22Rv1 (cell line): ENCODE results near the gene MPRIP.

Experiments used
- H3K27ac ChIP-seq: fragments of 450-650 bp; 2 replicates; pipeline ENCODE4 v1.5.1; 2017
- ZFX ChIP-seq: fragments of 450-650 bp; IDR thresholded peaks from 2 replicates; pipeline ENCODE4 v1.6.1; 2017; ENCODE audit warnings: antibody characterized with exemption, borderline replicate concordance
- TF ChIP-seq, protein P1 (sequence below): fragments of 450-650 bp; IDR thresholded peaks from 2 replicates; pipeline ENCODE4 v1.5.1; 2017; ENCODE audit warnings: mild to moderate bottlenecking

The MPRIP gene

DNA sequence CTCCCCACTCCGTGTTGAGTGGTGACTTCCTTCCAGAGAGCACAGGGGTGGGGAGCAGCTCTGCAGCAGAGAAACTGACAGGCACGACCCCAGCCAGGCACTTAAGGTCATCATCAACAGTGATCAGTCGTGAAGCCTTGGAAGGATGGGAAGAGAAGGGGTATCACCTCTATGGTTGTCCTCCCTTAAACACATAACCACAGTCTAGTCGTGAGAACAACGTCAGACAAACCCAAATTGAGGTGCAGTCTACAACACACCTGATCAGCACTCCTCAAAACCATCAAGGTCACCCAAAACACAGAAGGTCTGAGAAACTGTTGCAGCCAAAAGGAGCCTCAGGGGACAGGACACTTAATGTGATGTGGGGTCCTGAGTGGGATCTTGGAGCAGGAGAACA, 68.3 kb downstream of the MPRIP start:
- no peak overlapping the region for H3K27ac ChIP-seq

DNA sequence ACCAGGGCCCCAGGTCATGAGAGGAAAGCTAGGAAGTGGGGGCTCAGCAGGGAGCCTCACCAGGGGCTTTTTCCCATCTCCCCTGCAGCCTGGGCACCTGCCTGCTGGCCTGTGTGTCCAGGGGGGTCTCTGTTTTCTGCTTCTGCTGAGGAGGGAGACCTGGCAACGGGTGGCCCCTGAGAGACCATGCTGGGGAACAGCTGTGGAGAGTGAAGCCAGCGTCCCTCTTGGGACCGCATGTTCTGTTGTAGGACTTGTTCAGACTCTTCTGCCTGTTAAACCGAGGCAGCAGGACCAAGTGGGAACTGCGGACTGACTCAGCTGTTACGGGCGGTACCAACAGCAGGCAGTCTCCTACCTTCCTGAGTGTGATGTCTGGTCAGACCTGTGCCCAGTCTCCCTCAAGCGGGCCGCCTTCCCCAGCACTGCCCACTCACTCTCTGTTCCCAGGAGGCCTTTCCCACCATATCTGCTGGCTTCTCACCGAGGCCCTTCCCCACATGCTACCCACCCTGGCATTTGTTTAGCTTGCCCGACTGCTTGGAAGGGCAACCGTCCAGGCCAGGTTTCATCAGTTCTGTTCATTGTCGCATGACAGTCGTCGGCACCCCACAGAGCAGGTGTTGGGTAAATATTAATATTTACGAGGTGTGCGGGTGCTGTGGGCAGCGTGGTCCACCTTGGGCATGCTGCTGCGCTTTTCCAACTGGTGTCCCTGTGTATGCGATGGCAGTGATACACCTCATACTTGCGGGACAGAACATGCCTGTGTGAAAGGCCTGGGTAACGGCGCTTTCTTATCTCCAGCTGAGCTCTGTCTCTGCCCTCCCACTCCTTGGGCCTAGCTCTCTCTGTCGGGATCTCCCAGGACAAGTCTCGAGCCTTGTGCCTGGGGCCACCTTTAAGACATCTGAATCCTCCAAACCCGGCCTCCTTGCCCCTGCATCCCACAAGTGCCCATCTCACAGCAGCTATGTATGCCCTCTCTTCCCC, 69.4 kb downstream of the MPRIP start:
- H3K27ac ChIP-seq = no peak overlapping the region
- TF ChIP-seq, protein P1, sequence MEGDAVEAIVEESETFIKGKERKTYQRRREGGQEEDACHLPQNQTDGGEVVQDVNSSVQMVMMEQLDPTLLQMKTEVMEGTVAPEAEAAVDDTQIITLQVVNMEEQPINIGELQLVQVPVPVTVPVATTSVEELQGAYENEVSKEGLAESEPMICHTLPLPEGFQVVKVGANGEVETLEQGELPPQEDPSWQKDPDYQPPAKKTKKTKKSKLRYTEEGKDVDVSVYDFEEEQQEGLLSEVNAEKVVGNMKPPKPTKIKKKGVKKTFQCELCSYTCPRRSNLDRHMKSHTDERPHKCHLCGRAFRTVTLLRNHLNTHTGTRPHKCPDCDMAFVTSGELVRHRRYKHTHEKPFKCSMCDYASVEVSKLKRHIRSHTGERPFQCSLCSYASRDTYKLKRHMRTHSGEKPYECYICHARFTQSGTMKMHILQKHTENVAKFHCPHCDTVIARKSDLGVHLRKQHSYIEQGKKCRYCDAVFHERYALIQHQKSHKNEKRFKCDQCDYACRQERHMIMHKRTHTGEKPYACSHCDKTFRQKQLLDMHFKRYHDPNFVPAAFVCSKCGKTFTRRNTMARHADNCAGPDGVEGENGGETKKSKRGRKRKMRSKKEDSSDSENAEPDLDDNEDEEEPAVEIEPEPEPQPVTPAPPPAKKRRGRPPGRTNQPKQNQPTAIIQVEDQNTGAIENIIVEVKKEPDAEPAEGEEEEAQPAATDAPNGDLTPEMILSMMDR = no peak
- TF ChIP-seq ZFX = no peak

More for the DNA sequence above, 68.3 kb downstream of the MPRIP start:
- no peak for TF ChIP-seq ZFX
- TF ChIP-seq, protein P1 = no peak

DNA sequence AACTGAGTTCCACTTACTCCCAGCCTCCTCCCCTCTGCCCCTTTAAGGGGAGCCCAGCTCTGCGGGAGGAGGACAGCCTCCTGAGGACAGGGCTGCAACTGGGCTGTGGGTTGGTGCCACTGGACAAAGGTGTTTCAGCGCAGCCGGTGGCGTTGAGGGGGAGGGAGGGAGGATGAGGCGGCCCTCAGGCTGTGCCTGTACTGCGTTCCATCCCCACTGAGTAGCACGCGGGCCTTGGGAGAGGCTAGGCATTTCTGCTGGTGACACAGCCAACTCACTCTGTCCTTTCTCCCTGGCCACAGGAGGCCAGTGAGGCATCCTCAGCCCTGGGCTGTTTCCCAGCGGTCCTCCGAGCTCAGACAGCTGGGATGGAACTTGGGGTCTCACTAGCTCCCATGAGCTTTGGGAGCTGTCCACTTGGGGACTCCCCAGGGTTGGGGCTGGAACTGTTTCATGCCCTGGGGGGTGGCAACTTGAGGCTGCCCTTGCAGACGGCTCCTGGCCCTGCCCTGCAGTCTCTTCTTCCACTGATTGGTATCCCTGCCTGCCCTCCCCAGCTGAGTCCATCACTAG, 70.5 kb downstream of the MPRIP start:
- H3K27ac ChIP-seq = no peak overlapping the region
- no peak for TF ChIP-seq ZFX
- TF ChIP-seq, protein P1 = no peak

DNA sequence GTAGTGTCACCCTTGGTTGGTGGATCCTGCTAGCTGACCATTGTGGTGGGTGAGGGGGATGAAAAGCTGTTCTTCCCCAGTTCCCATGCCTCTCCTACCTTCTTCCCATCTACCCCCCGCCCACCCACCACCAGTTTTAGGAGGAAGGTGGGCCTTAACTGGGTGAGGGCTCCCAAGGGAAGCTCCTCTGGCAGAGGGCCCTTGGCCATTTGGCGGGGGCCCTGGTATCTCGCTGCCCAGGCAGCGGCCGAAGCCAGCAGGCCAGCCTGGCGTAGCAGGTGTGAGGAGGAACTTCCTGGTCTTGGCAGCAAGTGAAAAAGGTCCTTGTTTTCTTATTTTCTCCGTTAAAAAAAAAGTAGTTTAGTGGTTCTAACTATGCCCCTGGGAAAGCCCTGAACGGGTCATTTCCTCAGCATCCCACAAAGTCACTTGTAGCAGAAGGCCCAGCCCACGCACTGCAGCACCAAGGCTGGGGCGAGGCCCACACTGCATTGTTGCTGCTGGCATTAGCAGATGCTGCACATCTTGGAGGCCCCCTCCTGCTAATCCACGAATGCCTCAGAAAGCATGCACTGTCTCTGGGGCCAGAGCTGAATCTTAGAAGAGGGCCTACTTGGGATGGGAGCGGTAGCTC, 72.5 kb downstream of the MPRIP start:
- TF ChIP-seq, protein P1 = no peak
- TF ChIP-seq ZFX = no peak
- no peak overlapping the region for H3K27ac ChIP-seq

DNA sequence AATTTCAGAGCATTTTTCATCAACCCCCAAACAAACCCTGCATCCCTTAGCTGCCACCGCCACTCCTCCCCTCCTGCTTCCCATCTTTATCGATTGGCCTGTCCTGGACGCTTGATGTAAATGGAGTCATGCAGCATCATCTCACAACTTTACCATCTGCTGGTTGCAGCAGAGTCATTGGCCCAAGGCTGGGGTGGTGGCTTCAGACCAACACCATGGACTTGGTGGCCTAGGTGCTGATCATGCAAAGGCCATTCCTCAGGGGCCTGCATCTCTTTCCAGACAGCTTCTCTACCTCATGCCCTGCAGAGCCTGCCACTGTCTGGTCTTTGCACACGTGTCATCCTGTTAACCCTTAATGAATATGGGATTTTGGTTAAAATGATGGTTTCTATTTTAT, 73.4 kb downstream of the MPRIP start:
- no peak overlapping the region for H3K27ac ChIP-seq

DNA sequence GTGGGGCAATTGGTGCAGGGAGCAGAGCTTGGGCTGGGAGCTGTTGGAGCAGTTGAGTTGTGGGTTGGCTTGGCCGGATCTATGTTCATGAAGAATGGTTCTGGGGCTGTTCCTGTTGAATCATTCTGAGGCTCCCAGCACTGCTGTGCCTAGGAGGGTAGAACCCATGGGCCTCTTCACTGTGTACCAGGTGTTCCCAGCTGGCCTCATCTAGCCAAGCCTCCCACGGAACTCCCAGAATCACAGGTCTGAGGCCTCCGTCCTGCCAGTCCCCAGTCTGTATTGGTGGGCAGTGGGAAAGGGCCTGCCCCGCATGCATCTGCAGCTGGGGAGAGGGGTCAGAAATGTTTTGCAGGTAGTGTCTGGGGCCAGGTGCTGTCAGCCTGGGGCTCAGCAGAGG, 74.1 kb downstream of the MPRIP start:
- TF ChIP-seq, protein P1 = no peak
- no peak for TF ChIP-seq ZFX
- no peak overlapping the region for H3K27ac ChIP-seq

More for the DNA sequence above, 73.4 kb downstream of the MPRIP start:
- TF ChIP-seq ZFX = no peak
- TF ChIP-seq, protein P1 = no peak
